Lung (tissue), 12 donors: ENCODE results near the gene MAN2B2. TPM values are rescaled to one million over a fixed set of nuclear protein-coding genes. Genes with fewer than 3 reads are reported as not detected.
A peak's percentile ranks its signal among the peaks of the same experiment; 100 is the strongest.

Source experiments
- ATAC-seq: fragments of 200-7000 bp; cut with Tn5 transposase; one replicate; pipeline ENCODE4 v1.9.1; 2020; ENCODE audit warnings: moderate number of reproducible peaks; ENCODE audit not compliant: insufficient read depth, low FRiP score
- DNase-seq, 3 donors: peaks; one replicate each; pipeline ENCODE4 v3.0.0-alpha.2; 2013 to 2017
- H3K27ac ChIP-seq, 2 donors: one replicate each; pipeline ENCODE4 v1.5.1; 2013; ENCODE audit warnings: mild to moderate bottlenecking in 2 of 2, moderate library complexity in 2 of 2, control low read depth in 1 of 2, inconsistent platforms in 1 of 2, low read depth in 1 of 2, low read length in 1 of 2
- H3K27me3 ChIP-seq, 3 donors: one replicate each; pipeline ENCODE4 v1.5.1; 2013; ENCODE audit warnings: low read length in 2 of 3; ENCODE audit not compliant: control insufficient read depth in 3 of 3, insufficient read depth in 3 of 3
- H3K36me3 ChIP-seq, 4 donors: one replicate each; pipeline ENCODE4 v1.5.1; 2013; ENCODE audit warnings: low read length in 4 of 4, mild to moderate bottlenecking in 1 of 4, moderate library complexity in 1 of 4; ENCODE audit not compliant: control insufficient read depth in 4 of 4, insufficient read depth in 4 of 4
- H3K4me1 ChIP-seq, 5 donors: one replicate each; pipeline ENCODE4 v1.5.1; 2013; ENCODE audit warnings: low read length in 5 of 5, mild to moderate bottlenecking in 2 of 5, moderate library complexity in 1 of 5; ENCODE audit not compliant: control insufficient read depth in 5 of 5, insufficient read depth in 5 of 5
- H3K4me3 ChIP-seq: one replicate; pipeline ENCODE4 v1.5.1; 2013; ENCODE audit warnings: mild to moderate bottlenecking, control low read depth, moderate library complexity
- H3K9ac ChIP-seq, 2 donors: one replicate each; pipeline ENCODE4 v1.5.1; 2013; ENCODE audit warnings: low read length in 2 of 2, control low read depth in 1 of 2; ENCODE audit not compliant: insufficient read depth in 1 of 2
- H3K9me3 ChIP-seq, 4 donors: one replicate each; pipeline ENCODE4 v1.5.1; 2013; ENCODE audit warnings: low read length in 3 of 4, mild to moderate bottlenecking in 1 of 4, moderate library complexity in 1 of 4; ENCODE audit not compliant: control insufficient read depth in 4 of 4, insufficient read depth in 3 of 4
- WGBS, 2 donors: extraction: QIAGEN DNeasy Blood & Tissue Kit; methylation state at CpG; one replicate each; pipeline ENCODE4 v1.1.7; 2013; 5-methylcytosine and 5-hydroxymethylcytosine counted together
- polyA plus RNA-seq, 2 donors: library from polyadenylated mRNA; stranded (reverse); fragments of 200-250 nt; gene quantifications; one replicate each; pipeline ENCODE4 v1.2.1, GENCODE V29; 2013
- total RNA-seq, 2 donors: library from RNA; depleted of rRNA in 1 of 2; stranded (reverse); fragments of >200 nt in 1 of 2; gene quantifications; one replicate each; pipeline ENCODE4 v1.2.1, GENCODE V29; 2014 to 2021
- TF ChIP-seq, protein P1 (sequence below): IDR thresholded peaks from 2 replicates; pipeline ENCODE4 v1.5.1; 2012; ENCODE audit warnings: mild to moderate bottlenecking; ENCODE audit errors: control extremely low read depth, extremely low read depth
- donor health status: control.
- donor health status: control.
- donor health status: Bipolar disorder and iron deficiency.
- donor health status: healthy.
- donor health status: DM: yes; HTN: yes; CAD: no.

Gene MAN2B2
- total and polyA plus RNA-seq, 4 donors: 6.5 to 36.1 (median 16.5) TPM

DNA sequence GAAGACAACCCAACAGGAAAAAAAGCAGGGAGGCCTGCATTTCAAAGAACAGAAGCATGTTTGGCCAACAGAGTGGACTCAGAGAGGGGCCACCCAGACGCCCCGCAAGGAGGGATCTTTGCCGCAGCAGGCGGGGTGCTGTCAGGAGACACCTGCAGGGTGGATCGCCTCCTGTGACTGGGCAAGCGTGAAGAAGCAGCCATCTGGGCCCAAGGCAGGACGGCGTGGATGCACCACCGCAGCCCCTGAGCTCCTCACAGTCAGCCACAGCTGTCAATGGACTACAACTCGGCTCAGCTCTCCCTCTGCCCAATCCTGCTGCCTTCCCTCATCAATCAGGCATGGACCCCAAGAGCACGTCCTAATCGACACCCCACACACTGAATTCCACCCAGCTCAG, 32.0 kb upstream of the MAN2B2 start:
- H3K4me3 ChIP-seq: no peak overlapping the region
- no peaks in the 10 kb centered on the region for H3K4me1 ChIP-seq
- H3K27ac ChIP-seq: no peak overlapping the region
- no peaks in the 10 kb centered on the region for H3K36me3 ChIP-seq
- no peak overlapping the region for H3K9ac ChIP-seq
- H3K27me3 ChIP-seq: peaks cover 0 to 9% (median 0%) of the 10 kb centered on the region in 3 donors
- ATAC-seq (no peak), DNase-seq (no peak)
- TF ChIP-seq, protein P1, sequence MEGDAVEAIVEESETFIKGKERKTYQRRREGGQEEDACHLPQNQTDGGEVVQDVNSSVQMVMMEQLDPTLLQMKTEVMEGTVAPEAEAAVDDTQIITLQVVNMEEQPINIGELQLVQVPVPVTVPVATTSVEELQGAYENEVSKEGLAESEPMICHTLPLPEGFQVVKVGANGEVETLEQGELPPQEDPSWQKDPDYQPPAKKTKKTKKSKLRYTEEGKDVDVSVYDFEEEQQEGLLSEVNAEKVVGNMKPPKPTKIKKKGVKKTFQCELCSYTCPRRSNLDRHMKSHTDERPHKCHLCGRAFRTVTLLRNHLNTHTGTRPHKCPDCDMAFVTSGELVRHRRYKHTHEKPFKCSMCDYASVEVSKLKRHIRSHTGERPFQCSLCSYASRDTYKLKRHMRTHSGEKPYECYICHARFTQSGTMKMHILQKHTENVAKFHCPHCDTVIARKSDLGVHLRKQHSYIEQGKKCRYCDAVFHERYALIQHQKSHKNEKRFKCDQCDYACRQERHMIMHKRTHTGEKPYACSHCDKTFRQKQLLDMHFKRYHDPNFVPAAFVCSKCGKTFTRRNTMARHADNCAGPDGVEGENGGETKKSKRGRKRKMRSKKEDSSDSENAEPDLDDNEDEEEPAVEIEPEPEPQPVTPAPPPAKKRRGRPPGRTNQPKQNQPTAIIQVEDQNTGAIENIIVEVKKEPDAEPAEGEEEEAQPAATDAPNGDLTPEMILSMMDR: no peak
- H3K9me3 ChIP-seq: peaks cover 0 to 16% (median 0%) of the 10 kb centered on the region in 4 donors
- WGBS, 2 donors: 72 to 83% methylated on average over 12 of the region's 12 CpGs

DNA sequence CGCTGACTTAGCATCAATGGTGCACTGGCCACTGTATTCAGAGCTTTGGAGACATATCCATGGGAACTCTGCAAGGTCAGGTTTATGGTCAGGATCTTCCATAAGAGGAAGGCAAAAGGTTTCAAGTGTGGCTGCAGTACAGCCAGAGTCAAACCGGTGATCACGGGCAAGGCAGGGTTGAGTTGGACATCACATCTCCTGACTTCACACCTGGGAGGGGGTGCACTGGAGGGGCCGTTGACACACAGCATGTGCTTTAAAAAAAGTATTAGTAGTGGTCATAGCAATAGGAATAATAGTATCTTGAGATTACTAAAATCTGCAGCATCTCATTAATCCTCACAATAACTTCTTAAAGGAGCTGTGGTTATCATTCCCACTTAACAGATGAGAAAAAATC, 28.9 kb upstream of the MAN2B2 start:
- Histone ChIP-seq H3K36me3 (no peaks in the 10 kb centered on the region), H3K9ac (no peak overlapping the region), H3K27me3 (no peaks in the 10 kb centered on the region), H3K4me3 (no peak overlapping the region), H3K27ac (no peak overlapping the region), H3K4me1 (no peaks in the 10 kb centered on the region), H3K9me3 (peaks cover 0 to 8% (median 0%) of the 10 kb centered on the region in 4 donors)
- TF ChIP-seq, protein P1: no peak
- DNase-seq (no peak), ATAC-seq (no peak)
- 73 to 80% methylated on average over 4 of the region's 4 CpGs for whole genome bisulfite sequencing, 2 donors

DNA sequence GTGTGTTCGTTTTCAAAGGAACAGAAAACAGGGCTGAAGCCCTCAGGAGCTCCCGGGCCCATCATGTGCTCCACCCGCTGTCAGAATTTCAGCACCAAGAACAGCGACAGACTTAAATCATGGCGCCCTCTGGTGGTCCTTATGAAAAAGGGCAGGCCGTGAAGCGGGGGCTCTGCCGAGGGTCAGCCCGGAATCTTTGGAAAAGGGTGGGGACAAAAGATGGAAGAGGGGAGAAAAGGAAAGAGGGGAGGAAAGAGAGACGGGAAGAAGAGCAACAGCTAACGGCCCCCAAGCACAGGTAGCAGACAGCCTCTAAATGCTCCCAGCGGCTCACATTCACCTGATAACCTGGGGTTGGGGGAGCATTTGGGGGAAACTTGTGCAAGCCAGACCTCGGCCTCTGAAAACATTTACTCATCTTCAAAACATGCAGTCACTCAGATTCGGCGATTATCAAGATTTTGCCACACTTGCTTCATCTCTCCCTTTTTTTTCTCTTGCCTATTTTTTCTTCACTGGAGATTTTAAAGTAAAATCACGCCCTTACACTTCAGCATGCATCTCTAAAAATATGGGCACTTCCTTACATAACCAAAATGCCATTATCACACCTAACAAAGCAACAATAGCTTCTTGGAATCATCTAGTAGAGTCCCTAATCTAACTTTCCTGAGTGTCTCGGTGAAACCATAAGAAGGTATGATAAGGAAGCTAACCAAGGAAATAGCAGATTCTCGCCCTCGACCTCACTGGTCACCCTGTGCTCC, 28.1 kb upstream of the MAN2B2 start:
- Histone ChIP-seq H3K4me1 (no peaks in the 10 kb centered on the region), H3K9me3 (peaks cover 0 to 15% (median 0%) of the 10 kb centered on the region in 4 donors), H3K27me3 (no peaks in the 10 kb centered on the region), H3K27ac (no peak overlapping the region), H3K4me3 (no peak overlapping the region), H3K9ac (no peak overlapping the region), H3K36me3 (no peaks in the 10 kb centered on the region)
- TF ChIP-seq, protein P1: peak; percentile 53
- ATAC-seq (peak; percentile 68), DNase-seq (peak; percentile 47 to 83 (median 71))
- 29% methylated on average over 19 of the region's 19 CpGs for WGBS, 2 donors
